Hepatocyte (in vitro differentiated cells): Measurements from ENCODE around the gene SPR.

Experiments used
- CTCF ChIP-seq: fragments of 200-600 bp; sonication (generic); IDR thresholded peaks from 2 replicates; pipeline ENCODE4 v1.5.1; 2016; ENCODE audit warnings: antibody characterized with exemption, mild to moderate bottlenecking; ENCODE audit not compliant: poor library complexity
- EZH2 ChIP-seq: fragments of 200-600 bp; sonication (generic); IDR thresholded peaks from 2 replicates; pipeline ENCODE4 v1.6.1; 2016; ENCODE audit warnings: antibody characterized with exemption, mild to moderate bottlenecking, borderline replicate concordance

DNA sequence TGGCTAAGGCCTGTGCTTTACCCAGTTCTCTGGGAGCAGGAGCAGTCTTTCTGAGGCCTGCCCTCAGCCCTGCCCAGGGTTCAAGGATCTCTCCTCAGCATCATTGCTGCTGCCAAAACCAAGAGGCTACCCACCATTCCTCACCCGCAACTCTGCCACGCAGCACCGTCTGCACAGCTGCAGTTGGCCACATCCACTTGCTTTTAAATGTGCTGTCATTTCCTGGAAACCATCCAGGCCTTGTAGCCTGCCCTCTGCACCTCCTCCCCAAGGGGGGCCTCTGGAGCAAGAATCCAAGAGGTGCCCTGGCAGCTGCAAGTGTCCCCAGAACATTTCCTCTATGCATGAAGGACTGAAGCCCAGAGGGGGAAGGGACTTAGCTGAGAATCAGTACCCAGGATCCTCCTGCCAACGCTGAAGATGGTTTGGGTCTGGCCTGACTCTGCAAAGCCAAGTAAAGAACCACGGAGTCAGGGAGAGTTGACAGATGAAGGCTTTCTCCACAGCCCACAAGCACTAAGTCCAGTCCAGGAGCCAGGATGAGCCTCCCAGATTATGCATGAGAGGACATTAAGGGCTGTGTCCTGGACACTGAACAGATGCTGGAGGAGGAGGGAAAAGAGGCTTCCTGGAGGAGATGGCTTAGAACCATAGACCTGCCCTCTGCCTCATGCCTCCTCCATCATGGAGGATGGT, 45.0 kb downstream of the SPR start:
- TF ChIP-seq EZH2, result no peak
- TF ChIP-seq CTCF, result no peak
